CD4-positive, alpha-beta T cell treated with Interferon gamma for 1 hour (primary cell): ENCODE results near the gene TPM1.
"Not testable (repeated sequence)": the region's sequence is repeated elsewhere in the genome, so short reads cannot be mapped to it uniquely, and the experiment has no call there.

Experiments used
- DNase-seq: peaks from one replicate; pipeline ENCODE4 v3.0.0-alpha.2; 2020

Gene TPM1

GRCh38 chr15:63041974-63042876, at the start of gene TPM1:
Gene TPM1, plus strand, starts transcription at chr15:63042747. Its CDS starts 83 bp downstream, at chr15:63042830.
- DNase-seq, result no peak

GRCh38 chr15:62993066-62993465, 49.5 kb upstream of the TPM1 start:
- DNase-seq, result no peak

GRCh38 chr15:62993632-62994031, 48.9 kb upstream of the TPM1 start:
- not testable (repeated sequence) for DNase-seq

- DNase-seq, result no peak
Measured at GRCh38 chr15:62994439-62994838, 48.1 kb upstream of the TPM1 start.

- DNase-seq, result no peak
Measured at GRCh38 chr15:62994975-62995681, 47.4 kb upstream of the TPM1 start.

- no peak for DNase-seq
Measured at GRCh38 chr15:62997441-62997840, 45.1 kb upstream of the TPM1 start.

GRCh38 chr15:62998262-62998890, 44.2 kb upstream of the TPM1 start:
- DNase-seq, result no peak

GRCh38 chr15:62999178-62999577, 43.4 kb upstream of the TPM1 start:
- DNase-seq, result no peak

GRCh38 chr15:62999923-63000561, 42.5 kb upstream of the TPM1 start:
- DNase-seq, result no peak

GRCh38 chr15:63000706-63001105, 41.8 kb upstream of the TPM1 start:
- DNase-seq, result no peak

- no peak for DNase-seq
Measured at GRCh38 chr15:63004211-63004610, 38.3 kb upstream of the TPM1 start.

GRCh38 chr15:63006032-63006878, 36.3 kb upstream of the TPM1 start:
- no peak for DNase-seq

GRCh38 chr15:63008333-63009049, 34.1 kb upstream of the TPM1 start:
- DNase-seq, result no peak

- DNase-seq, result no peak
Measured at GRCh38 chr15:63010386-63010785, 32.2 kb upstream of the TPM1 start.

- no peak for DNase-seq
Measured at GRCh38 chr15:63010920-63011693, 31.4 kb upstream of the TPM1 start.

- no peak for DNase-seq
Measured at GRCh38 chr15:63012444-63012843, 30.1 kb upstream of the TPM1 start.

- no peak for DNase-seq
Measured at GRCh38 chr15:63013052-63013808, 29.3 kb upstream of the TPM1 start.

- DNase-seq, result no peak
Measured at GRCh38 chr15:63014578-63014977, 28.0 kb upstream of the TPM1 start.

- DNase-seq, result no peak
Measured at GRCh38 chr15:63015618-63016017, 26.9 kb upstream of the TPM1 start.

- no peak for DNase-seq
Measured at GRCh38 chr15:63016234-63016633, 26.3 kb upstream of the TPM1 start.
